HG03103 (cell line): ENCODE measurements around the gene LTB4R.

Experiments used
- ATAC-seq: cut with Tn5 transposase; IDR thresholded peaks from one replicate; pipeline ENCODE4 v1.9.1; 2021; ENCODE audit warnings: low read depth; ENCODE audit not compliant: unreplicated experiment

LTB4R gene

DNA sequence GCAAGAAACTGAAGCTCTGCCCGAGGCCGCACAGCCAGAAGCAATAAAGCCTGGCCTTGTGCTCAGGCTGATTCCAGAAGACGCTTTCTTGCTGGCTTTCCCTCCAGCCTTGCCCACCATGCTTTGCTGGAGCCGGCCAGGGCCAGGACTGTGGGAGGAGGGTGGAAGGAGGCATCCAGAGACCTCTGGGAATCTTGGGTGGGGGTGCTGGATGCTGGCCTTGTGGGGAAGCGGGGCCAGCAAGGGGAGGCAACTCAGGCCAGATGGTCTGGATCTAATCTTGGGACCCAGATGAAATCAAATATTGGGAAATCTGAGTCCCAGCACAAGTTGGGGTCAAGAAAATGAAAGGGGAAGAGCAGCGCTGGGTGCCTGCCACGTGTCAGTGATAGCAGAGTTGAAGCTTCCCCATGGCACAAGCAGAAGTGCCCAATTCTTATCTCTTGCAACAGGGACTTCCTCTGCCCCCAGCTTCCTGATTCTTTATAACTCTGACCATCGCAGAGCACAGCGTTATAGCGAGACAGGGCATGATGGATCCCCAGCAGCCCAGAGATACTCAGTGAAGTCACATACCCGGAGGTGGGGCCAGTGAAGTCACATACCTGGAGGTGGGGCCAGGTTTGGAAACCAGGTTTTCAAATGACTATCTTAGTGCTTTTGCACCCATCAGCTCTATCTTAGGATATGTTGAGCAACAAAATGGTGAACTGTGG is 33.5 kb upstream of the LTB4R start:
- ATAC-seq = no peak

DNA sequence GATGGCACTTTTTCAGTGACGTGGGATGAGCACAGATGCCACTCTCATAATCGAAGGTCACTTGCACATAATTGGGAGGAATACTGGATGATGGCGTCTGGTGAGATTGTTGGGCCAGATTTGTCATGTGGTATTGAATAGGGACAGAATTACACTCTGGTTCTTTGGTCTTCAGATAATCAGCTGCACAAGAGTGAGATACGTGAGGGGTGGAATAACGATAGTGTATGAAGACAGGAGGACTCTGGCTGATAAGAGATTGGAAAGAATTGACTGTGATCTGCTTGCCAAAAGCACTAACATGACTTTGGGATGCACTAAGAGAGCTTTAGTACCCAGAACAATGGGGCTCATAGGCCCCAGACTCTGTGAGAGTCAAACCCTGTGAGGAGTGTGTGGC is 32.9 kb upstream of the LTB4R start:
- no peak for ATAC-seq

DNA sequence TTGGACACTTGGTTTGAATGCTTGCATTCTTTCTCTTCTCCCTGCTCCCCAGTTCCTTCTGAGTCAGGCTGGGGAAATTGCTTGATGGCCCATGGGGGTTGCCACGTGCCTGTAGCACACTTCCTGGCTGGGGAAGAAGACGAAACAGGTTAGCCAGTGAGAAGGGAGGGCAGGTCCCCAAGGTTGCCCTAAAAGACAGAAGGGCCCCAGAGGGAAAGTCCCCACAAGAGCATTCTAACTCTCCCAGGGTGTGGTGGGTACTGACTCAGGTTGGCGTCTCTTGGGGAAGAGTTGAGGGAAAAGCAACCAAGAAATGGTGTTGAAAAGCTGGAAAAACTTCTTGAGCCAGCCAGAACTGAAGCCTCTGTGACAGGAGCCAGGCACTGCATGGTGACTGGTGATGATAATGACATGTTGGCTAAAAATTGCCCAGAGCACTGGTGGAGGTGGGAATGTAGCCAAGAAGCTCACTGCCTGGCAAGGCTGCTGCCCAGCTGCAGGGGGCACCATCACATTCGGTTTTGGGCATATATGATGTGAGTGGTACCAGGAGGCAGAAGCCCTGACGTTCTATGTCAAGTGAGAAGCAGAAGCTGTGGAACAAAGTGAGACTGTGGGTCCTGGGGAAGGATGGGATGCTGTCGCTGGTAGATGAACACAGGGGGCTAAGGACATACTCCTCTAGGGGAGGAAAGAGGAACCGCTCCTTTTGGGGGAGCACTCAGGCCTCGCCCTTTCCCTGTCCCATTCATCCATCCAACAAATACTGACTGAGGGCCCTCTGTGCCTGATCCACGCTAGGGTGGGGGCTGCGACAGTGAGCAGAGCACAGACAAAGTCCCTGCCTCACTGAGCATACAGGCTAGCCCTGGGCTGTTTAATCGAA is 31.8 kb upstream of the LTB4R start:
- ATAC-seq = no peak

DNA sequence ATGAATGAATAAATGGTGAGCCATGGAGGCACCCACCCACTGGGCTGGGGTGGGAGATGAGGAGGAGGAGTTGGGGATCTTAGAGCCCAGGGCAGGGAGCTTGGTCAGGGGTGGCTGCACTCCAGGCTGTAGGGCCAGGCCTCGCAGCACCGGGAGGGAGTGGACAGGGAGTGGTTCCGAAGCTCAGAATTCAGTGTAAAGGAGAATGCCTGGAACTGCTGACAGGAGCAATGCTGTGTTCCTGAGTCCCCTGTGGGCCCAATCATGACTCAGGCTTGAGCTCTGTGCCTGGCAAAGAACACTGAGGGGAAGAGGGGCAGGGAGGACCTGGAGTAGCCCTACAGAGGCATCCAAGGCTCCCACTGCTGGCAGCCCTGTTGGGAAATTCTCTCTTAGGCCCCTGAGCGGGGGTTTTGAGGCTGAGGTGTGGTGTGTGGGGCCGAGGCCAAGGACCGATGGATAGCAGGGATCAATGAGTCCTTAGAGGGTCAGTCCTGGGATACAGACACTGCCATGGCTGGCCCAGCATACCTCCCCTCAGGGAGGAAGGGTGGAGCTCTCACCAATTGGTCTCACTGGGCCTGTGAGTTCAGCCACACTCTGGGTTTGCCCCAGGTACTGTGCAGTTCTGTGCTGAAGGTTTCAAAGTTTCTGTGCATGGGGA is 30.4 kb upstream of the LTB4R start:
- ATAC-seq = no peak

DNA sequence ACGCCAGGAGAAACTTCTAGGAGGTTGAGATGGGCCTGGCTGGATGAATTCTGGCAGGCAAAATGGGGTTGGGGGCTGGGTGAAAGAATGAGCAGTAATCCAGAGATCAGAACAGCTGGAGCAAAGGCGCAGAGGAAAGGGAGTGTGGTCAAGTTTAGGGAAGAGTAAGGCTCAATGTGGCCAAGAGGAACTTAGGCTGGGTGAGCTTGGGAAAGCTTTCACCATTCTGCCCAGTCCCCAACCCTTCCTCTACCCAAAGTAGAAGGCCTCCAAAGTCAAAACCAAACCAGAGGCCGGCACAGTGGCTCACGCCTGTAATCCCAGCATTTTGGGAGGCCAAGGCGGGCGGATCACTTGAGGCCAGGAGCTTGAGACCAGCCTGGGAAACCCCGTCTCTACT is 29.7 kb upstream of the LTB4R start:
- no peak for ATAC-seq

DNA sequence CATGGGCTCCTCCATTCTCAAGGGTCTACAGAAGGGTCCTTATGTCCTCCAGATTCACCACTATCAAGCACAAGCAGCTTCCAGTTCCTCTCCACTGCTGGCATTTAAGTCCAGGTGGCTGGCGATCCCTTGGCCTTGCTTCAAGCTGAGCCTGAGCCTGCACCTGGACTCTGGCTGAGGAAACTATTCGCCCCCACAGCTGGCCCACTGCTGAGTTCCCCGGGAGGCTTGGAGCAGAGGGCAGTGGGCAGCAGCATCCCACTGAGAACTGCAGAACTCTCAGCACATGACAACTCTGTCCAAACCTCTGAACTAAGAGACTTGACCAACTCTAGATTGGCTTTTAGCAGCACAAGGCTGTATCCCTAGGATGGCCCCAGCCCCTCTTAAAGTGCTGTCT is 28.6 kb upstream of the LTB4R start:
- ATAC-seq = no peak

DNA sequence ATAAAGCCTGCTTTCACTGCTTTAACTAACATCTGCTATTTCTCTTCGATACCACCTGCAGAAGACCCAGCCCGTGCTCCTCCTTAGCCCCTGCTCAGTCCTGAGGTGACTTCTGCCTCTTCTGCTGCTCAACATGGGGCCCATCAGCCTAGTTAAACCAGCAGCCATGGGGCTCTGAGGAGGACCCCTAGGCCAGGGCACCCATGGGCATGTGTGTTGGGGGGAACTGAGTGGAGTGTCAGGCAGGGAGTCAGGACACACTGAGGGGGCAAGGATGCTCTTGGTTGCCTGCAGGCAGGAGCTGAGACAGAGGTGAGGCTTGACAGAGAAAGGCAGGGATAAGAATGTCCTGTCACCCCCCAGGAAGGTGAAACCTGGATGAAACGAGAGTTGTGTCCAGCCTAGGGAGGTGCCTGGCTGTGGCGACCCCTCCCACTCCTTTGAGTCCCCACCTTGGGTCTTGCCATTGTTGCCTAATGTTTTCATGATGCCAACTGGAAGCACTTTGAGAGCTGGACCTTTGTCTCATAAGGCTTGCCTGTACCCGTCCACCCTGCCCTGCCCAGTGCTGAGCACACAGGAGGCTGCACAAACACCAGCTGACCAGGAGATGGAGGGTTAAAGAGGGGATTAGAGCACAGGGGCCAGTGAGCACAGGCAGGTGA is 27.4 kb upstream of the LTB4R start:
- no peak for ATAC-seq

DNA sequence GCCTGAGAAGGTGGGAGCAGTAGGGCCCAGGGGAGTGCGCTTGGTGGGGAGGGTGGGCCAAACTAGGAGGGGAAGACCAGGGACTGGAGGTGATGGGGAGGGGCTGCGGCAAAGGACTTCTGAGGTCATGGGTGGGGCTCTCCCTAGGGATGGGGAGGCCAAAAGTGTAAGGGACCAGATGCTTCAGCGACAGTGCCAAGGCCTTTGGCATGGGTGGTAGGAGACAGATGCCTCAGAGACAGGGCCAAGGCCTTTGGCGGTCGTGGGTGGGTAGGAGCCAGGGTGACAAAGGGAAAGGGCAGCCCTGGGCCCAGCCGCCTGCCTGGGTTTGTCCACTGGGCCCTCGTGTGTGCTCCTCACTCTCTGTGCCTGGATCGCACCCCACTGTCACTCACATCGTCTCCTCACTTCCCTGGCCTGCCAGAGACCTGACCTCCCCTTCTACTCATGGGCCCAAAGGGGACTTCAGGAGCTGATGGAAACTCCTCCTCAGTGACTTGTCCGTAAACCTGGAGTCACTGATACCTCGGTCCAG is 26.7 kb upstream of the LTB4R start:
- no peak for ATAC-seq

DNA sequence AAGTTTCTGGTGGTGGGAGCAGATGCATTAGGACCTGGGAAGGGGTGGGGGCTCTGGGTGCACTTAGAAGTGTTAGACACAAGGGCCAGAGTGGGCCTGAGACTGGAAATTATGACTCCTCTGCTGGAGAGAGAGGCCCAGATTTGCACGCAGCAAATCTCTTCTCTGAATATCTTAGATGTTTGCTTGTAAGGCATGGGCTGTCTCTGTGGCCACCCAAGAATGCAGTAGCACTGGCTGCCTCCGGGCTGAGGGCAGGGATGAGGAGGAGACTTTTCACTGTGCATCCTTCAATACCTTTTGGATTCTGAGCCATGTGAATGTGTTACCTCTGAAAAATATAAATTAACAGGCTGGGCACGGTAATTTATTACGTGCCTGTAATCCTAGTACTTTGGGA is 26.0 kb upstream of the LTB4R start:
- no peak for ATAC-seq

DNA sequence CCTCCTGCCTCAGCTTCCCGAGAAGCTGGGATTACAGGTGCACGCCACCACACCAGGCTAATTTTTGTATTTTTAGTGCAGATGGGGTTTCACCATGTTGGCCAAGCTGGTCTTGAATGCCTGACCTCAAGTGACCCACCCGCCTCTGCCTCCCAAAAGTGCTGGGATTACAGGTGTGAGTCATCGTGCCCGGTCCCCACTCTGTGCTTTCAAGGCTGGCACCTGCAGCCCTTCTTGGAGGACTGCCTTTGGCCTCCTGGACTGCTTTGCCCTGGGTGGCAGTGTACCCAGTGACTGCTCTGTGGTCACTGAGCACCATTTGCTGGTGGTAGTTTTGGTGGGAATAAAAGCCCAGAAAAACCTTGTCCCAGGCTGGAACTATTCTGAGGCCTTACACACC is 24.3 kb upstream of the LTB4R start:
- ATAC-seq = no peak

DNA sequence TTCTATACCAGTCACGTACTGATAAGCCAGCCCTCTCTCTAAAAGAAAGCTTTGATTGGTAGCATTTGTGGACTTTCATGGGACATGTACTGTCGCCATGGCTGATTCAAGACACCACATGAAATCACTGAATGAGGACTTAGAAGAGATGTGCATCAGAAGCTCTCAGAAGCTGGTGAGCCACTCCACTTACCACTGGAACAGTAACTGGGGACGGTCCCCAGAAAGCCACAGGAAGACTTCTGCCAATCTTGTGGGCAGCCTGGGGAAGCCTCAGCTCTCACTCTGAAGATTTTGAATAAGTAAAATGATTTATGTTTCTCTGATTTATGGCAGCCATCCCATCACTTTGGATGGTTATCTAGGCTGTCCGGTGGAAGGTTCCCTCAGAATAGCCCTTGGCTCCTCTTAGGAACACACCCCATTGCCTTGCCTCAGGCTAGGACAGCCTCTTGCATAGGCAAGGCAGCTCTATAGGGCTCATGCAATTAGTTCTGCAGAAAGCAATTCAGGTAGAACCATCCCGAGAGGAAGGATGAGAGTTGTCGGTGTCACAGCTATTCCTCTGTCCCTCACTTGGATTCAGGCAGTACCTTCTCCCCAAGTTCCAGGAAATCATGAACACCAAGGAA is 21.5 kb upstream of the LTB4R start:
- ATAC-seq = no peak

DNA sequence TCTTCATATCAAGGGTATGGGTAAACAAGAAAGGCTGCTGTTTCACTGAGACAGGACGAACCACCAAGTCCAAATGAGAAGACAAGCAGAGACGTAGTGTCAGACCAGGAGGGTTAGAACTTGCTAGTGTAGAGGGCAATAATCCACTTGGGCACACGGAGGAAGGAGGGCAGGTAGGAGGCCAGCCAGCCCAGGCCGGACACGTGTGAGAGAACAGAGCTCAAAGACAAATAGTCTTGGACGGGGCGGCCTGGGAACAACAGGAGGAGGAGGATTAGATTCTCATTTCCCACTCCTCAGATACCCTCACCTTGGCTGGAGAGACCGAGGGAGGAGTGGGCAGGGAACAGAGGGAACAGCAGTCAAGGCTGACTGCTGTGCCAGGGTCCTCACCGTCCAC is 20.6 kb upstream of the LTB4R start:
- ATAC-seq = no peak

DNA sequence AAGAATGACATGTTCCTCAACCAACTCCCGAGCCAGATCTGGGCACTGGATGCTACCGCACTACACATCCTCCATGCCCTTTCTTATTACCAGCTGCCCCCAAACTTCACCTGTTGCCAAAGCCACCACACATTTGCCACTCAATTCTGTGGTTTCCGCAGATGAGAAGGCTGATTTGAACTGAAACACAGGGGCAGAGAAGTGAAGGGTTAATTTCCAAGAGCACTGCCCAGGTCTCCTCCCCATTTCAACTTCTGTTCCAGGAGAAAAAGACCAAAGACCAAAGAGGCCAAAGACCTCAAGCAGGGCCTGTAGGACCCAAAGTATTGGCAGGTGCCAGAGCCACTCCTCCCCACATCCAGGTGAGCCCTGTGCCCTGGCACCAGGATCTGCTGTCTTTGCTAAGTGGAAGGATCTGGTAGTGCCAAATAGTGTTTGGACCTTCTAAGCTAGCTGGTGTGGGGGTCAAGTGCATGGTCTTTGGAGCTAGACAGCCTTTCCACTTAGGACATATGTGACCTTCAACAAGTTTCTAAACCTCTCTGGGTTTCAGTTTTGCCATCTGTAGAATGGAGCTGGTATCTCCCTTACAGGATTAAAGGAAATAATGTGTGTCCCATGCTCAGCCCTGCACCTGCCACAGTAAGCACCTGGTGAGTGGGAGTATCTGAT is 19.7 kb upstream of the LTB4R start:
- ATAC-seq = no peak

DNA sequence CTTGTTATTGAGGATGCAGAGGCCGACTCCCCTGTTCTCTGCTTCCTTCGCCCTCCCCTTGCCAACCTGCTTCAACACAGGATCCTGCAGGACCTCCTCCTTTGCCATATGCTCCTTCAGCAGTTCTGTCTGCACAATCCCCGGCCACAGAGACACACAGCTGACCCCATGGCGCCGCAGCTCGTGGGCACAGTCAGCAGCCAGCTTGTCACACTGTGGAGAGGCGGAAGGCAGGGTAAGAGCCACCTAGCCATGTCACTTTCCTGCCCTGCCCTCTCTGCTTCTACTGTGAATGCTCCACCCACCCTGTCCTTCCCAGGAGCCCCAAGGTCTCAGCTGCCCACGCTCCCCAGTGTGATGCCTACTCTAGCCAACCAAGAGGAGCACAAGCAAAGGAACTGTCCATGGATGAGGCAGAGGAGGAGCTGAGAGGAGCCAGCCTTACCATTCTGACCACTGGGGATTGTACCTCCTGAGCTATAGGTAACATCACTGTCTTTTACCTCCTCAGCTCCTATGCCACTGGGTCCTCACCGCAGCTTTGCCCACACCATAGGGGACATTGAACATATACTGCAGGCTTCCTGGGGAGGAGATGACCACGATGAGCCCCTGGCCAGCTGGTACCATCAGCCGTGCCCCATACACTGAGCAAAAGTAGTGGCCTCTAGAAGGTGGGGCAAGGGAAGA is 19.0 kb upstream of the LTB4R start:
- ATAC-seq = no peak

DNA sequence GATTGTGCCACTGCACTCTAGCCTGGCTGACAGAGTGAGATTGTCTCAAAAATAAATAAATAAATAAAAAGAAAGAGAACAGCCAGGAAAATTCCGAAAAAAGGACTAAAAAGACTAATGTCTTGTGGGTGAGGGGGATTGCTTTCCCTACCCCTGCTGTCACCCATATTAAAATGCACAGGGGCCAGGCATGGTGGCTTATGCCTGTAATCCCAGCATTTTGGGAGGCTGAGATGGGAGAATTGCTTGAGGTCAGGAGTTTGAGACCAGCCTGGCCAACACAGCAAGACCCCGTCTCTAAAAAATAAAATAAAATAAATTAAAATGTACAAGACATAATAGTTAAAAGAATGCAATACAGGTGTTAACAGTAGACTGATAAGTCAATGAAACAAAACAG is 17.8 kb upstream of the LTB4R start:
- no peak for ATAC-seq

DNA sequence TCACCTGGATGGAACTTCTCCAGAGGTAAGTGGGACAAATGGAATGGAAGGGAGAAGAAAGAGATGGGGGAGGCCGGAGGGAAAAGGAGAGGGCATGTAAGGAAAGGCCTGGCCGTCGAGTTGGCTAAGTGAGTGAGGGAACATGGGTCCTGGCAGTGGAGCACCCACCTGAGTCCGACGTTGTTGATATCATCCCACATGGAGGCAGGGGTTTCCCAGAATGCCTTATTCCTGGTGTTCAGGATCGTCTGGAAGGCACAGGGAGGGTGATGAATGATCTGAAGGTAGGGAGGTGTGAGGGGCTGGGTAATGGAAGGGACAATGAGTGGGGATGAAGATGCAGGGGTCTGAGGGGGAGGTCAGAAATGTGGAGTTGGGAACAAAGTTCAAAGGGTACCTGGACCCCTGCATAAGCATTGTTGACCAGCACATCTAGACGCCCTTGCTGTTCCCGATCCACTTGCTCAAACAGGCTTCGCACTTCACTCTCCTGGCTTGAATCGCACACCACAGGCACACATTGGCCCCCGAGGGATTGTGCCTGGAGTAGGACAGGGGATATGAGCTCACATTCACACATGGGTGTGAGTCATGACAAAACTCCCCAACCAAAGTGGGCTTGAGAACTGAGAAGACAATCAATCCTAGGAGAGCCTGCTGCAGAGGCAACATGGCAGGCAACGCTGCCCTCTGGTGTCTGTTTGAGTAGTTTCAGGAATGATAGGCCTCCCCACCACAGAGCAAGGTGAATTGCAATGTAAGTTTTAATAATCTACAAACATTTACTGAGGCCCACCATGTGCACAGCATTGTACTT is 14.8 kb upstream of the LTB4R start:
- peak; percentile 55 for ATAC-seq

DNA sequence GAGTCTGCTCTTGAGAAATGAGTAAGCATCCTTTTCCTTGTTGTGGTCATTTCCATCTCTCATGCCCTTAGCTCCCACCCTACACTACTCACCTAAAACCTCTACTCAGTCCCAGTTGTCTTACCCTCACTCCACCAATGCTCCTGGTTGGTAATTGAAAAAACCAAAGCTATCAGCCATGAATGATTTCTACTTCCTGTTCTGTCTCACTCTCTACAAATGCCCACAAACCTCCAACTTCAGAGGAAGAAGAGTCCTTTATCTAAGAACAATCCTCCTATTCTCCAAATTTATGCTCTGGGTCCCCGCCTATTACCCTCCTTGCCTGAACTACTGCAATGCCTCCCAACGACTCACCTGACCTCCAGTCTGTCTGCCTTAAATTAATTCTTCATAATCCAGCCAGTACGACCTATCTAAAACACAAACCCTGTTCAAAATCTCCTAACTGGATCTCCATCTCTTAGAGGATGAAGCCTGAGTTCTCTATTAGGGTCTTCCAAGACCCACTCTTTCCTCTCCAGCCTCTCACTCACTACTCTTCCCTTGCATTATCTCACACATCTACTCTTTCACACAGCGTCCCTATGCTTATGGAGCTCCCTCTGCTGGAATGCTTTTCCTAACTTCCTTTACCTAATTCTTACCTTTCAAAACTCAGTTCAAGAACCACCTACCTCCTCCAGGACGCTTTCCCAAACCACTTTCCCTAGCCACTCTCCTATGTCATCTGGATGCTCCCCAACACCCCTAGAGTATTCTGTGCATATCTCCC is 13.9 kb upstream of the LTB4R start:
- peak; percentile 24 for ATAC-seq

DNA sequence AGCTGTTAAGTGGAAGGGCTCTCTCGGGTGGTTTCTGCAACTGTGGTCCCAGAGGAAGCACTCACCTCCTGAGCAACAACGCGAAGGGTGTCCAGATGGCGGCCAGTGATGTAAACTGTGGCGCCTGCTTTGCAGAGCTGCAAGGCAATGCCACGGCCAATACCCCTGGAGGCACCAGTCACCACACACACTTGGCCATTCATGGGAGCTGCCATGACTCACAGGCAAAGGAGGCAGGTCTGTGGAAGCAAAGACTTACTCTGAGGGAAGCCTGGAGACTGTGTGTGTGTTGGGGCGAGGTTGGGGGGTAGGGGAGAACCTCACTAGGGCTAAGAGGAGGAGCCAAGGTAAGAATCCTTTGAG is 12.4 kb upstream of the LTB4R start:
- no peak for ATAC-seq
